ENCODE data around the gene IDH3A. TPM values are rescaled to one million over a fixed set of nuclear protein-coding genes. Genes with fewer than 3 reads are reported as not detected.

IDH3A gene
- total and polyA plus RNA-seq, 9 of the 15 experiments (the other 6 are each of a cell fraction or from before 2014, with no cell fraction given): 37.4 to 249 (median 107) TPM

DNA sequence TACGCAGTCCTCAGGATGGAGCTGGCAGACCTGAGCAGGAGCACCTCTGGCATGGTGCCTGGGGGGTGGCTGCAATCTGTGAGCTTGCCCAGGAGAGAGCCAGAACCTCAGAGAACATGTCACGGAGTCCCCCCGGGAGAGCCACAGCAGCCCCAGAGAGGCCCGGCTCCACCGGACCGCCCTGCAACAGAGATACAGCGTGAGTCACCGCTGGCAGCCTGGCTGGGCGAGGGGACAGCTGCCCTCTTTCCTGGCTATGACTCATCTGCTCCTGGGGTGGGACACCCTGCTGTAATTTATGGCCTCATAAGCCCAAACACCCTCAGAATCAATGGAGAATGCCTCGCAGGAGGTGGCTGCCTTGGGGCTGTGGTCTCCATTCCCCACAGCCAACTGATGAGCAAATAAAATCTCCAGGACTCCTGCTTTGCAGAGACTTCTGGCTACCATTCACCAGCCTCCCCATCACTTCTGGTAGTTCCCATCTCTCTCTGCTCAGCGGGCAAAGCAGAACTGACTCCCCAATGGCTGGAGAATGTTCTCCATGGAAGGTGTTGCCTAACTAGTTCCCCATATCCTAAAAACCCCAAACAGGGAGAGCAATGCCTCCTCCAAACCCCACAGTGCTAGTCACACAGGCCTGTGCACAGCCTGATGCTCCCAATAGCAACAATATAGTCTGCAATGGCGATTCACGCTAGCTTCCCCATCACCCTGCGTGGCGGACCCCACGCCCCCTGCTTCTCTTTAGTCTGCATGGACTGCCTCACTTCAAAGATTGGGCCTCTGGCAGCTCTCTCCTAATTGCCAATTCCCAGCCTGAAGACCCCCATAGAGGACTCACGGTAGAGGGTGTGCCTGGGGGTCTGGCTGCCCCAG, 63.6 kb downstream of the IDH3A start:
- H4K20me1 ChIP-seq (replicated peaks; ENCODE audit: control insufficient read depth, insufficient read depth, low read length): 0 out of 2 replicates have a peak, but pooled peaks cover 3% of the 10 kb centered on the region
- POLR2A ChIA-PET: interaction anchor here (0.6 kb wide), 1 partner anchor 42 kb away, joined by 3 read pairs; no protein-coding TSS in a partner anchor
- WGBS (ENCODE audit: insufficient coverage, low coverage, missing lambda C conversion rate): 20% methylated on average over 17 of the region's 17 CpGs
- peaks cover 13 to 24% of the 10 kb centered on the region in 2 experiments; a peak in 4 of 5 replicates for H3K4me1 ChIP-seq (replicated peaks in 1 of 2; ENCODE audit: control insufficient read depth in 2 of 2, insufficient read depth in 2 of 2, low read length in 2 of 2)
- peak; percentile 82 for ATAC-seq
- no peaks in the 10 kb centered on the region for H3K9me1 ChIP-seq (ENCODE audit: control insufficient read depth, insufficient read depth, low read length)
- no peak overlapping the region for H3K4me3 ChIP-seq
- intact Hi-C loops (cut with micrococcal nuclease): no loop called here
- H3K27ac ChIP-seq (ENCODE audit: extremely low read depth, low read depth, low read length): no peak overlapping the region
- H3K79me2 ChIP-seq (ENCODE audit: control insufficient read depth, insufficient read depth, low read length): no peaks in the 10 kb centered on the region
- no TSS peak for BruUV-seq (replicated peaks)
- no peak overlapping the region for H2AFZ ChIP-seq (ENCODE audit: low read depth, low read length)
- H3K9ac ChIP-seq (ENCODE audit: insufficient read depth in 1 of 2, low read depth in 2 of 2, low read length in 2 of 2): no peak overlapping the region
- no peaks in the 10 kb centered on the region for H3K36me3 ChIP-seq (ENCODE audit: control insufficient read depth, insufficient read depth, low read length)
- H3K27me3 ChIP-seq (ENCODE audit: control insufficient read depth in 2 of 2, insufficient read depth in 2 of 2, low read length in 2 of 2): peaks cover 3 to 12% of the 10 kb centered on the region in 2 experiments; a peak in 3 of 5 replicates
- peak; percentile 77 to 85 (median 78) for DNase-seq (ENCODE audit: extremely low read depth in 1 of 4, low spot score in 3 of 4)
- FAIRE-seq: peak; percentile 89
- CTCF ChIA-PET (ENCODE audit: low intra/inter-chr PET ratio): no interaction called here
- no peaks in the 10 kb centered on the region for H3K9me3 ChIP-seq (replicated peaks; ENCODE audit: control insufficient read depth, insufficient read depth, low read depth, low read length)
- peak overlapping the region; percentile 43 for H3K4me2 ChIP-seq (ENCODE audit: insufficient read depth, low read length)
- in situ Hi-C loops (cut with MboI): no loop called here
- TF ChIP-seq RBFOX2 (IDR thresholded peaks at IDR 0.05; ENCODE audit: low read depth, low read length) (peak; percentile 30; the same call in 1 of the 2 replicates), TFAP4 (CRISPR knock-in tag; IDR thresholded peaks at IDR 0.05; ENCODE audit: borderline replicate concordance) (peak; percentile 77; the same call in 1 of the 2 replicates), CCNT2 (IDR thresholded peaks at IDR 0.05; ENCODE audit: borderline replicate concordance, extremely low read depth, insufficient read length, low read depth, low read length) (peak; percentile 75), ZNF696 (CRISPR knock-in tag; conservative IDR thresholded peaks at IDR 0.05) (no peak), RCOR1 (IDR thresholded peaks at IDR 0.05; ENCODE audit: borderline replicate concordance in 1 of 2, low read depth in 2 of 2, low read length in 2 of 2) (peak in 1 of 2 experiments; percentile 40; a peak in 1 of 4 replicates), MEIS2 (IDR thresholded peaks at IDR 0.05; ENCODE audit: partially characterized antibody) (peak; percentile 96), PBX2 (CRISPR knock-in tag; IDR thresholded peaks at IDR 0.05; ENCODE audit: low read depth) (no peak), PBX2 (tag; conservative IDR thresholded peaks at IDR 0.05; ENCODE audit: low read depth) (peak; percentile 68), NEUROD1 (IDR thresholded peaks at IDR 0.05; ENCODE audit: borderline replicate concordance, low read depth, low read length, partially characterized antibody) (peak; percentile 71), MED1 (CRISPR knock-in tag; IDR thresholded peaks at IDR 0.05; ENCODE audit: borderline replicate concordance) (no peak), ZNF408 (CRISPR knock-in tag; IDR thresholded peaks at IDR 0.05; ENCODE audit: low read depth) (no peak), DPF2 (IDR thresholded peaks at IDR 0.05) (peak; percentile 87), ZNF347 (CRISPR knock-in tag; IDR thresholded peaks at IDR 0.05; ENCODE audit: low read depth) (no peak), ATF3 (IDR thresholded peaks at IDR 0.05) (peak; percentile 97), ATF3 (CRISPR knock-in tag; conservative IDR thresholded peaks at IDR 0.05) (no peak), JUN (IDR thresholded peaks at IDR 0.05; ENCODE audit: borderline replicate concordance, low read depth, low read length) (peak; percentile 97), JUN (CRISPR knock-in tag; IDR thresholded peaks at IDR 0.05; ENCODE audit: borderline replicate concordance) (no peak)
